ENCODE measurements around the gene DIPK1B.

The DIPK1B gene

DNA sequence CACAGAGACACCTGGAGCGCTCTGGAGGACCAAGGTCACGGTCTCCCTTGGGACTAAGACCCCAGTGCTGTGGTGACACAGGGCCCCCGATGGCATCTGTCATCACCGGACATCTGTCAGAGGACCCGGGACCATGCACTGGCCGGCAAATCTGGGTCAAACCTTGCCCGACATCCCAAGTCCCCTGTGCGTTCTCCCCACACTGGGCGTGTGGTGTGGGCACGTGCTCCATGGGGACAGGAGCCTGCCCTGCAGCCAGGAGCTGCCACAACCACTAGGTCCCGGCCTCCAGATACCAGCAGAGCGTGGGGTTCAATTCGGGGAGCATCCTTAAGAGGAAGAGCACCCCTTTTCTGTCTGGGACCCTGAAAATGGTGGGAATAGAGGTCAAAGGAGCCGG, 28.6 kb upstream of the DIPK1B start:
- DNase-seq (ENCODE audit: low read depth), result no peak
- TF ChIP-seq, protein P1, sequence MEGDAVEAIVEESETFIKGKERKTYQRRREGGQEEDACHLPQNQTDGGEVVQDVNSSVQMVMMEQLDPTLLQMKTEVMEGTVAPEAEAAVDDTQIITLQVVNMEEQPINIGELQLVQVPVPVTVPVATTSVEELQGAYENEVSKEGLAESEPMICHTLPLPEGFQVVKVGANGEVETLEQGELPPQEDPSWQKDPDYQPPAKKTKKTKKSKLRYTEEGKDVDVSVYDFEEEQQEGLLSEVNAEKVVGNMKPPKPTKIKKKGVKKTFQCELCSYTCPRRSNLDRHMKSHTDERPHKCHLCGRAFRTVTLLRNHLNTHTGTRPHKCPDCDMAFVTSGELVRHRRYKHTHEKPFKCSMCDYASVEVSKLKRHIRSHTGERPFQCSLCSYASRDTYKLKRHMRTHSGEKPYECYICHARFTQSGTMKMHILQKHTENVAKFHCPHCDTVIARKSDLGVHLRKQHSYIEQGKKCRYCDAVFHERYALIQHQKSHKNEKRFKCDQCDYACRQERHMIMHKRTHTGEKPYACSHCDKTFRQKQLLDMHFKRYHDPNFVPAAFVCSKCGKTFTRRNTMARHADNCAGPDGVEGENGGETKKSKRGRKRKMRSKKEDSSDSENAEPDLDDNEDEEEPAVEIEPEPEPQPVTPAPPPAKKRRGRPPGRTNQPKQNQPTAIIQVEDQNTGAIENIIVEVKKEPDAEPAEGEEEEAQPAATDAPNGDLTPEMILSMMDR (IDR thresholded peaks at IDR 0.05; ENCODE audit: control insufficient read depth, insufficient read depth, low read depth, low read length, missing control alignments), result no peak
- no peak overlapping the region for H3K4me3 ChIP-seq (ENCODE audit: control insufficient read depth, low read depth, low read length)

DNA sequence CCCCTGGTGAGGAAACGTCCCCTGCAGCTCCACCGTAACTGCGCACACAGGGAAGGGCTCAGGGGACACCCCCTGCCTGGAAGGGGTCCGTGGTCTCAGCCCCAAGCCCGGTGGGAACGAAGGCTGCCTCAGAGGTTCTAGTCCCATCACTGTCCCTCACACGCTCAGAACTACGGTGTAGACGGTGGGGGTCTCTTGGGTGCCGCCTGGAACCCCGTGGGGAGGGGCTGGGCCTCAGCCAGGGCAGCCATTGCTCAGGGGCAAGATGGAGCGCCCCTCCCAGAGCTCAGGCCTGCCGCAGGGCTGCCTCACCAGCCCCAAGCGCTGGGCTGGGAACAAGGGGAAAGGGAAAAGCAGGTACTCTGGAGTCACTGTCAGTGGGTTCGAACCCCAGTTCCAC, 28.0 kb upstream of the DIPK1B start:
- TF ChIP-seq, protein P1 (IDR thresholded peaks at IDR 0.05; ENCODE audit: control insufficient read depth, insufficient read depth, low read depth, low read length, missing control alignments), result no peak
- no peak for DNase-seq (ENCODE audit: low read depth)
- H3K4me3 ChIP-seq (ENCODE audit: control insufficient read depth, low read depth, low read length), result no peak overlapping the region

DNA sequence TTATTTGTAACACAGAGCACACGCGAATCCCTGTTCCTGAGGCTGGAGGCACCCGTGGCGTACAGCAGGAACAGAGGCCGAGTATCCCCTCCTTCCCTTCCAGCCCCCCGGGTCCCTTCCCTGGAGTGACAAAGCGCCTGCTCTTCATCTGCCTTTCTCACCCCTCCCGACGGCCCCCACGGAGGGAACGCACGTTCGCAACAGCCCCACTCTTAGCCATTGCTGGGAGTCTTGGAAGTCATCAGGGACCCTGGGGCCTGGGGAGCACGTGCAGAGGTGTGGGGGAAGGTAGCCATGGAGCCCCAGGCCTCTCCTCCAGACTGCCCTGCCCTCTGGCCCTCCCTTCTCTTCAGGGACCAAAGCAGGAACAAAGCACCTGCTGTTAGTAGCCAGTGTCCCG, 27.6 kb upstream of the DIPK1B start:
- DNase-seq (ENCODE audit: low read depth), result no peak
- TF ChIP-seq, protein P1 (IDR thresholded peaks at IDR 0.05; ENCODE audit: control insufficient read depth, insufficient read depth, low read depth, low read length, missing control alignments), result no peak
- H3K4me3 ChIP-seq (ENCODE audit: control insufficient read depth, low read depth, low read length), result no peak overlapping the region

DNA sequence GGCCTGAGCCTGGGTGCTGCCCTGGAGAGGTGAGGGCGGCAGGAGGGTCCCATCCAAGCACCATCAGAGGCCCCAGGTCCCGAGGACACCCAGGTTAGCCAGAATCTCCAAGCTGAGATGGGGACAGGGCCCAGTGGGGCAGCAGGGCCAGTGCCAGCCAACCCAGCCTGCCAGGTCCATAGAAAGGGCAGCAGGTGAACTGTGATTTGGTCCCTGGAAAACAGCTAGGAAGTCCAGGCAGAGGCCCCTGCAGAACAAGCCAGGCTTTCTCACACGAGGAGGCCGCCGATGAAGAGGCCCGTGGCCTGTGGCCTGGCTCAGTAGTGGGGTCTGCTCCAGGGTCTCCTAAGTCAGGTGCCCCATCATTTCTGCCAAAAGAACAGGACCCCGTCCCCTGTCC, 27.2 kb upstream of the DIPK1B start:
- DNase-seq (ENCODE audit: low read depth), result no peak
- TF ChIP-seq, protein P1 (IDR thresholded peaks at IDR 0.05; ENCODE audit: control insufficient read depth, insufficient read depth, low read depth, low read length, missing control alignments), result no peak
- no peak overlapping the region for H3K4me3 ChIP-seq (ENCODE audit: control insufficient read depth, low read depth, low read length)

DNA sequence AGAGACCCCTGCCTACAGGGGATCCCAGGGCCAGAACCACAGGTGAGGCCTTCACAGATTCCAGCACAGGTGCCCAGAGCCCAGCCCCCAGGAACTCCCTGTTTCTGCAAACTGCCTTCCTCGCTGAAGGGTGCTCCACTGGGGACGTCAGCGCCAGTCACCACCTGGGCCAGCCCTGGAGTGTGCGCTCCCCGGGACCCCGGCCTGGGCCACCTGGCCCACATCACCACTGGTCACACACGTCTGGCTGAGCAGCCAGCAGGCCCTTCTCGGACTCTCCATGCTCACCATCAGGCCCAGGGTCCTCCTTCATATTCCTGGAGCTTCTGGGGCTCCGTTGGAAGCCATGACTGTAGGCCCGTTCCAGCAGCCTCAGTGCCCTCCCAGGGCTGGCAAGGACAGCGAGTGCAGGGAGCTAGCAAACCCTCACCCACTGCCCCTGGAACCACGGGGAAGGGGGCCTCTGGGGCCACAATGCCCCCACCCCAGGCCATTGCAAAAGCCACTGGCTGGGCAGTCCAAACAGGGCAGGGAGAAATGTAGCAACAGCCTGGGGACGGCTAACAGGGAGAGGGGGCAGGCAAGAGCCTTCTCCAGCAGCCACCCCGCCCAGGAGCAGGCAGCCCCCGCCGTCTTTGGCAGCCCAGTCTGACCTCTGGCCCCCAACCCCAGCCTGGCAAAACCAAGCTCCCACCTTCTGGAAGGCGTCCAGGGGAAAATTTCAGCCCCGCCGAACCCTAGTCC, 26.4 kb upstream of the DIPK1B start:
- DNase-seq (ENCODE audit: low read depth), result no peak
- H3K4me3 ChIP-seq (ENCODE audit: control insufficient read depth, low read depth, low read length), result peak overlapping the region; percentile 85
- TF ChIP-seq, protein P1 (IDR thresholded peaks at IDR 0.05; ENCODE audit: control insufficient read depth, insufficient read depth, low read depth, low read length, missing control alignments), result no peak

DNA sequence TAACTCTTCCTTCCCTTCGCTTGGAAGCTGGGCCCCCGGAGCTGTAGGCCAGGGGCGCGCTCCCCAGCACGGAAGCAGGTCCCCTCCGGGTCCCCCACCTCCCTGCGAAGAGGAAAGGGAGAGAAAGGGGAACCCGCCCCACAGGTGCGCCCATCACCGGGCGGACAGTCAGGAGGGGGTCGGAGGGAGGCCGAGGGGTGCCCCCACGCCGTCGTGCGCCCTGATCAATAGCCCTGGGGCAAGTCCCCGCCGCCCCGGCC, 25.9 kb upstream of the DIPK1B start:
- TF ChIP-seq, protein P1 (IDR thresholded peaks at IDR 0.05; ENCODE audit: control insufficient read depth, insufficient read depth, low read depth, low read length, missing control alignments), result no peak
- peak overlapping the region; percentile 85 for H3K4me3 ChIP-seq (ENCODE audit: control insufficient read depth, low read depth, low read length)
- no peak for DNase-seq (ENCODE audit: low read depth)
